ENCODE measurements around the gene KRTAP10-1. TPM values are rescaled to one million over a fixed set of nuclear protein-coding genes. Genes with fewer than 3 reads are reported as not detected.

The KRTAP10-1 gene
- total and polyA plus RNA-seq, 9 of the 15 experiments (the other 6 are each of a cell fraction or from before 2014, with no cell fraction given), result not detected

DNA sequence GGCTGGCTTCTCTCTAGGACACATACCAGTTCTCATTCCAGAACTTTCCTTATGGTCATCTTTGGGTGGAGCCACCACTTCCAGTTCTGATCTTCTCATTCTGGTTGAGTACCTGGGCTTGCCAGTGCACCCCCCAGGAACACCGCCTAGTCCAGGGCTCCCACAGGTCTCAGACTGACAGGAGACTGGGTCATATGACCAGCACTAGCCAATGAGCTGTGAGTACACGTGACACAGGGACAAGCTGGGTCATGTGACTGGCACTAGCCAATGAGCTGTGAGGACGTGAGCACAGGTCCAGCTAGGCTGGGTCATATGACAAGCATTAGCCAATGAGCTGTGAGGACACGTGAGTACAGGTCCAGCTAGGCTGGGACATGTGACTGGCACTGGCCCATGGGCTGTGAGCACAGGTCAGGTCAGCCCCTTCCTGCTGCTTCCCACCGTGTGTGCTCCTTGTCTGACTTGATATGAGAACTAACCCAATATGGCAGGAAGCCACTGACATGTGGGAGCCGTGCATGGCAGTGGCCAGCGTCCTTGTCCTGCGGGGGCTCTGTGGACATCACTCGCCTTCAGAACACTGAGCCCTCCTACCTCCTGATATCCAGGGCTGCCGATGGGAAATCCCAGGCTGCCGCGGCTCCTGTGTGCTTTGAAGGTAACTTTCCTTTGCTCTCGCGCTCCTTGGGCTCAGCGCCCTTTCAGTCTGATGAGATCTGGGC, 22.7 kb downstream of the KRTAP10-1 start (continued):
- TF ChIP-seq, protein P1, sequence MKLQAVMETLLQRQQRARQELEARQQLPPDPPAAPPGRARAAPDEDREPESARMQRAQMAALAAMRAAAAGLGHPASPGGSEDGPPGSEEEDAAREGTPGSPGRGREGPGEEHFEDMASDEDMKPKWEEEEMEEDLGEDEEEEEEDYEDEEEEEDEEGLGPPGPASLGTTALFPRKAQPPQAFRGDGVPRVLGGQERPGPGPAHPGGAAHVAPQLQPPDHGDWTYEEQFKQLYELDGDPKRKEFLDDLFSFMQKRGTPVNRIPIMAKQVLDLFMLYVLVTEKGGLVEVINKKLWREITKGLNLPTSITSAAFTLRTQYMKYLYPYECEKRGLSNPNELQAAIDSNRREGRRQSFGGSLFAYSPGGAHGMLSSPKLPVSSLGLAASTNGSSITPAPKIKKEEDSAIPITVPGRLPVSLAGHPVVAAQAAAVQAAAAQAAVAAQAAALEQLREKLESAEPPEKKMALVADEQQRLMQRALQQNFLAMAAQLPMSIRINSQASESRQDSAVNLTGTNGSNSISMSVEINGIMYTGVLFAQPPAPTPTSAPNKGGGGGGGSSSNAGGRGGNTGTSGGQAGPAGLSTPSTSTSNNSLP (IDR thresholded peaks at IDR 0.05; ENCODE audit: borderline replicate concordance, low read depth, low read length), result no peak
- TF ChIP-seq, protein P2, sequence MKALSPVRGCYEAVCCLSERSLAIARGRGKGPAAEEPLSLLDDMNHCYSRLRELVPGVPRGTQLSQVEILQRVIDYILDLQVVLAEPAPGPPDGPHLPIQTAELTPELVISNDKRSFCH (CRISPR knock-in tag; IDR thresholded peaks at IDR 0.05), result no peak
- TF ChIP-seq, protein P2 (tag; IDR thresholded peaks at IDR 0.05), result no peak
- TF ChIP-seq, protein P3, sequence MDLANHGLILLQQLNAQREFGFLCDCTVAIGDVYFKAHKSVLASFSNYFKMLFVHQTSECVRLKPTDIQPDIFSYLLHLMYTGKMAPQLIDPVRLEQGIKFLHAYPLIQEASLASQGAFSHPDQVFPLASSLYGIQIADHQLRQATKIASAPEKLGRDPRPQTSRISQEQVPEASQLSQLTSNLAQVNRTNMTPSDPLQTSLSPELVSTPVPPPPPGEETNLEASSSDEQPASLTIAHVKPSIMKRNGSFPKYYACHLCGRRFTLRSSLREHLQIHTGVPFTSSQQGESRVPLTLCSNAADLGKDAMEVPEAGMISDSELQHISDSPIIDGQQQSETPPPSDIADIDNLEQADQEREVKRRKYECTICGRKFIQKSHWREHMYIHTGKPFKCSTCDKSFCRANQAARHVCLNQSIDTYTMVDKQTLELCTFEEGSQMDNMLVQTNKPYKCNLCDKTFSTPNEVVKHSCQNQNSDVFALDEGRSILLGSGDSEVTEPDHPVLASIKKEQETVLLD (IDR thresholded peaks at IDR 0.05), result no peak
- TF ChIP-seq ZNF263 (CRISPR knock-in tag; IDR thresholded peaks at IDR 0.05; ENCODE audit: borderline replicate concordance) (no peak), PHF8 (IDR thresholded peaks at IDR 0.05; ENCODE audit: borderline replicate concordance, low read length) (peak; percentile 57), RCOR1 (IDR thresholded peaks at IDR 0.05; ENCODE audit: borderline replicate concordance in 1 of 2, low read depth in 2 of 2, low read length in 2 of 2) (peak in 1 of 2 experiments; percentile 71; a peak in 2 of 4 replicates), PYGO2 (tag; IDR thresholded peaks at IDR 0.05) (no peak), ELF1 (tag; IDR thresholded peaks at IDR 0.05) (0 out of 2 replicates have a peak, but pooled peaks have one; percentile 13), SIX5 (IDR thresholded peaks at IDR 0.05; ENCODE audit: borderline replicate concordance in 1 of 2, insufficient read depth in 1 of 2, low read depth in 1 of 2, low read length in 2 of 2) (no peak)
- TF ChIP-seq, protein P4, sequence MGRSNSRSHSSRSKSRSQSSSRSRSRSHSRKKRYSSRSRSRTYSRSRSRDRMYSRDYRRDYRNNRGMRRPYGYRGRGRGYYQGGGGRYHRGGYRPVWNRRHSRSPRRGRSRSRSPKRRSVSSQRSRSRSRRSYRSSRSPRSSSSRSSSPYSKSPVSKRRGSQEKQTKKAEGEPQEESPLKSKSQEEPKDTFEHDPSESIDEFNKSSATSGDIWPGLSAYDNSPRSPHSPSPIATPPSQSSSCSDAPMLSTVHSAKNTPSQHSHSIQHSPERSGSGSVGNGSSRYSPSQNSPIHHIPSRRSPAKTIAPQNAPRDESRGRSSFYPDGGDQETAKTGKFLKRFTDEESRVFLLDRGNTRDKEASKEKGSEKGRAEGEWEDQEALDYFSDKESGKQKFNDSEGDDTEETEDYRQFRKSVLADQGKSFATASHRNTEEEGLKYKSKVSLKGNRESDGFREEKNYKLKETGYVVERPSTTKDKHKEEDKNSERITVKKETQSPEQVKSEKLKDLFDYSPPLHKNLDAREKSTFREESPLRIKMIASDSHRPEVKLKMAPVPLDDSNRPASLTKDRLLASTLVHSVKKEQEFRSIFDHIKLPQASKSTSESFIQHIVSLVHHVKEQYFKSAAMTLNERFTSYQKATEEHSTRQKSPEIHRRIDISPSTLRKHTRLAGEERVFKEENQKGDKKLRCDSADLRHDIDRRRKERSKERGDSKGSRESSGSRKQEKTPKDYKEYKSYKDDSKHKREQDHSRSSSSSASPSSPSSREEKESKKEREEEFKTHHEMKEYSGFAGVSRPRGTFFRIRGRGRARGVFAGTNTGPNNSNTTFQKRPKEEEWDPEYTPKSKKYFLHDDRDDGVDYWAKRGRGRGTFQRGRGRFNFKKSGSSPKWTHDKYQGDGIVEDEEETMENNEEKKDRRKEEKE (IDR thresholded peaks at IDR 0.05; ENCODE audit: borderline replicate concordance in 1 of 2, control insufficient read depth in 1 of 2, low read depth in 2 of 2, low read length in 1 of 2), result no peak

Data from K562 (cell line).